Gastroesophageal sphincter (tissue), 3 donors: Measurements from ENCODE around the gene SLC3A2.

Source experiments
- CTCF ChIP-seq, 4 experiments: fragments of 200-600 bp in 2 of 4; fragments of 450-650 bp in 2 of 4; sonication (generic) in 1 of 4; IDR thresholded peaks; one replicate each; pipeline ENCODE4 v1.5.1; 2017 to 2019; ENCODE audit warnings: antibody characterized with exemption in 4 of 4, mild to moderate bottlenecking in 2 of 4, moderate library complexity in 2 of 4
- POLR2A ChIP-seq, 2 donors: fragments of 450-650 bp; IDR thresholded peaks; one replicate each; pipeline ENCODE4 v1.6.1; 2017; ENCODE audit warnings: antibody characterized with exemption in 2 of 2, mild to moderate bottlenecking in 2 of 2, moderate library complexity in 1 of 2

GRCh38 chr11:62930666-62931065, 50.0 kb downstream of the SLC3A2 start:
- no peak for TF ChIP-seq CTCF (IDR thresholded peaks at IDR 0.05)
- no peak for TF ChIP-seq POLR2A (IDR thresholded peaks at IDR 0.05)
